ENCODE results near the gene SPATA2L. TPM values are rescaled to one million over a fixed set of nuclear protein-coding genes. Genes with fewer than 3 reads are reported as not detected.
"Not testable (repeated sequence)": the region's sequence is repeated elsewhere in the genome, so short reads cannot be mapped to it uniquely, and the experiment has no call there.

The SPATA2L gene
- total RNA-seq, 2 experiments from 2014 or later: 5.8 to 7.4 TPM

GRCh38 chr16:89696670-89697128 is 4.8 kb downstream of the SPATA2L start:
- H3K36me3 Mint-ChIP-seq: peaks cover 6% of the 10 kb centered on the region
- H3K9me3 Mint-ChIP-seq (ENCODE audit: low read depth): no peaks in the 10 kb centered on the region
- peaks cover 26% of the 10 kb centered on the region for H3K4me1 Mint-ChIP-seq
- no peak overlapping the region for H3K4me3 Mint-ChIP-seq
- no peak for ATAC-seq
- DNase-seq: peak; percentile 83
- CTCF ChIA-PET: interaction anchor here (0.6 to 7.0 kb wide), 7 partner anchors 9 to 333 kb away, joined by 3 to 93 read pairs (median 3); partner anchors contain the start of gene CDK10
- H3K27me3 Mint-ChIP-seq: no peaks in the 10 kb centered on the region
- no peak overlapping the region for H3K27ac Mint-ChIP-seq

GRCh38 chr16:89695875-89696669 is 5.4 kb downstream of the SPATA2L start:
- H3K9me3 Mint-ChIP-seq (ENCODE audit: low read depth): no peaks in the 10 kb centered on the region
- ATAC-seq (no peak), DNase-seq (no peak)
- no peak overlapping the region for H3K4me3 Mint-ChIP-seq
- H3K4me1 Mint-ChIP-seq: peaks cover 26% of the 10 kb centered on the region
- H3K27ac Mint-ChIP-seq: no peak overlapping the region
- peaks cover 6% of the 10 kb centered on the region for H3K36me3 Mint-ChIP-seq
- H3K27me3 Mint-ChIP-seq: no peaks in the 10 kb centered on the region
- CTCF ChIA-PET: interaction anchor here (0.6 to 7.0 kb wide), 7 partner anchors 9 to 334 kb away, joined by 3 to 93 read pairs (median 3); partner anchors contain the start of gene CDK10

GRCh38 chr16:89695086-89695874 is 6.2 kb downstream of the SPATA2L start:
- Mint-ChIP-seq H3K36me3 (peaks cover 8% of the 10 kb centered on the region), H3K27me3 (no peaks in the 10 kb centered on the region), H3K4me1 (peaks cover 22% of the 10 kb centered on the region), H3K27ac (no peak overlapping the region), H3K4me3 (no peak overlapping the region), H3K9me3 (ENCODE audit: low read depth) (no peaks in the 10 kb centered on the region)
- CTCF ChIA-PET: interaction anchor here (2.0 to 7.0 kb wide), 2 partner anchors 9 to 166 kb away, joined by 6 to 93 read pairs; partner anchors contain the start of gene CDK10
- DNase-seq (no peak), ATAC-seq (no peak)

GRCh38 chr16:89694784-89695085 is 6.8 kb downstream of the SPATA2L start:
- CTCF ChIA-PET: interaction anchor here (2.0 kb wide), 1 partner anchor 8 kb away, joined by 6 read pairs; the partner anchor contains the start of gene CDK10
- not testable (repeated sequence) for H3K27ac Mint-ChIP-seq; H3K27me3 Mint-ChIP-seq; H3K9me3 Mint-ChIP-seq (ENCODE audit: low read depth); H3K4me3 Mint-ChIP-seq; DNase-seq; ATAC-seq
- peaks cover 17% of the 10 kb centered on the region for H3K4me1 Mint-ChIP-seq
- H3K36me3 Mint-ChIP-seq: peaks cover 12% of the 10 kb centered on the region

- DNase-seq: no peak
- Mint-ChIP-seq H3K27me3 (no peaks in the 10 kb centered on the region), H3K4me1 (peaks cover 17% of the 10 kb centered on the region), H3K4me3 (no peak overlapping the region), H3K9me3 (ENCODE audit: low read depth) (no peaks in the 10 kb centered on the region), H3K27ac (no peak overlapping the region), H3K36me3 (peaks cover 12% of the 10 kb centered on the region)
- ATAC-seq: no peak
- CTCF ChIA-PET: no interaction called here
Observed at GRCh38 chr16:89693931-89694783, 7.3 kb downstream of the SPATA2L start.

- CTCF ChIA-PET: no interaction called here
- H3K27ac Mint-ChIP-seq: no peak overlapping the region
- H3K4me1 Mint-ChIP-seq: peaks cover 20% of the 10 kb centered on the region
Observed at GRCh38 chr16:89693289-89693731, 8.2 kb downstream of the SPATA2L start.

GRCh38 chr16:89691986-89692569 is 9.4 kb downstream of the SPATA2L start:
- DNase-seq: no peak
- Mint-ChIP-seq H3K27ac (no peak overlapping the region), H3K36me3 (peaks cover 12% of the 10 kb centered on the region), H3K4me3 (no peak overlapping the region), H3K9me3 (ENCODE audit: low read depth) (no peaks in the 10 kb centered on the region), H3K27me3 (no peaks in the 10 kb centered on the region), H3K4me1 (peaks cover 28% of the 10 kb centered on the region)
- CTCF ChIA-PET: interaction anchor here (1.3 kb wide), 1 partner anchor 8 kb away, joined by 5 read pairs; no protein-coding TSS in a partner anchor
- ATAC-seq: no peak

More at GRCh38 chr16:89693289-89693731, 8.2 kb downstream of the SPATA2L start:
- H3K9me3 Mint-ChIP-seq (ENCODE audit: low read depth): no peaks in the 10 kb centered on the region
- ATAC-seq: no peak
- H3K36me3 Mint-ChIP-seq: peaks cover 12% of the 10 kb centered on the region
- H3K27me3 Mint-ChIP-seq: no peaks in the 10 kb centered on the region
- no peak overlapping the region for H3K4me3 Mint-ChIP-seq
- DNase-seq: no peak

GRCh38 chr16:89691231-89691985 is 10.1 kb downstream of the SPATA2L start:
- no peak for DNase-seq
- no peaks in the 10 kb centered on the region for H3K27me3 Mint-ChIP-seq
- CTCF ChIA-PET: interaction anchor here (1.3 kb wide), 1 partner anchor 9 kb away, joined by 5 read pairs; no protein-coding TSS in a partner anchor
- H3K9me3 Mint-ChIP-seq (ENCODE audit: low read depth): no peaks in the 10 kb centered on the region
- peaks cover 12% of the 10 kb centered on the region for H3K36me3 Mint-ChIP-seq
- no peak overlapping the region for H3K27ac Mint-ChIP-seq
- H3K4me3 Mint-ChIP-seq: no peak overlapping the region
- ATAC-seq: no peak
- H3K4me1 Mint-ChIP-seq: peaks cover 25% of the 10 kb centered on the region

- Mint-ChIP-seq H3K4me3 (no peak overlapping the region), H3K4me1 (peaks cover 20% of the 10 kb centered on the region), H3K36me3 (peaks cover 16% of the 10 kb centered on the region), H3K27me3 (no peaks in the 10 kb centered on the region), H3K27ac (no peak overlapping the region), H3K9me3 (ENCODE audit: low read depth) (no peaks in the 10 kb centered on the region)
- no peak for ATAC-seq
- CTCF ChIA-PET: interaction anchor here (1.3 to 2.8 kb wide), 3 partner anchors 9 to 15 kb away, joined by 4 to 13 read pairs (median 5); no protein-coding TSS in a partner anchor
- DNase-seq: no peak
Observed at GRCh38 chr16:89690392-89690901, 11.1 kb downstream of the SPATA2L start.

GRCh38 chr16:89689621-89690020 is 11.9 kb downstream of the SPATA2L start:
- H3K27ac Mint-ChIP-seq; H3K27me3 Mint-ChIP-seq; DNase-seq; ATAC-seq; H3K4me3 Mint-ChIP-seq; H3K9me3 Mint-ChIP-seq (ENCODE audit: low read depth): not testable (repeated sequence)
- CTCF ChIA-PET: interaction anchor here (0.7 to 2.8 kb wide), 4 partner anchors 10 to 221 kb away, joined by 3 to 13 read pairs (median 4); no protein-coding TSS in a partner anchor
- Mint-ChIP-seq H3K4me1 (peaks cover 17% of the 10 kb centered on the region), H3K36me3 (peaks cover 21% of the 10 kb centered on the region)

GRCh38 chr16:89689142-89689541 is 12.4 kb downstream of the SPATA2L start:
- H3K9me3 Mint-ChIP-seq (ENCODE audit: low read depth): no peaks in the 10 kb centered on the region
- H3K4me1 Mint-ChIP-seq: peaks cover 17% of the 10 kb centered on the region
- H3K27me3 Mint-ChIP-seq: no peaks in the 10 kb centered on the region
- peaks cover 23% of the 10 kb centered on the region for H3K36me3 Mint-ChIP-seq
- CTCF ChIA-PET: interaction anchor here (0.7 to 2.8 kb wide), 4 partner anchors 11 to 221 kb away, joined by 3 to 13 read pairs (median 4); no protein-coding TSS in a partner anchor
- H3K4me3 Mint-ChIP-seq: no peak overlapping the region
- DNase-seq: no peak
- H3K27ac Mint-ChIP-seq: no peak overlapping the region
- ATAC-seq: no peak

Measured in activated CD8-positive, alpha-beta memory T cell treated with anti-CD3 and anti-CD28 coated beads, Interleukin-2, amount 10 ng/mL, durations not matched to agents 7 days and 5 days (primary cell).